ENCODE data around the gene RPL12. TPM values are rescaled to one million over a fixed set of nuclear protein-coding genes. Genes with fewer than 3 reads are reported as not detected.
A peak's percentile ranks its signal among the peaks of the same experiment; 100 is the strongest.

The RPL12 gene
- total RNA-seq, 2 experiments from 2014 or later = 1,251 to 1,331 TPM

DNA sequence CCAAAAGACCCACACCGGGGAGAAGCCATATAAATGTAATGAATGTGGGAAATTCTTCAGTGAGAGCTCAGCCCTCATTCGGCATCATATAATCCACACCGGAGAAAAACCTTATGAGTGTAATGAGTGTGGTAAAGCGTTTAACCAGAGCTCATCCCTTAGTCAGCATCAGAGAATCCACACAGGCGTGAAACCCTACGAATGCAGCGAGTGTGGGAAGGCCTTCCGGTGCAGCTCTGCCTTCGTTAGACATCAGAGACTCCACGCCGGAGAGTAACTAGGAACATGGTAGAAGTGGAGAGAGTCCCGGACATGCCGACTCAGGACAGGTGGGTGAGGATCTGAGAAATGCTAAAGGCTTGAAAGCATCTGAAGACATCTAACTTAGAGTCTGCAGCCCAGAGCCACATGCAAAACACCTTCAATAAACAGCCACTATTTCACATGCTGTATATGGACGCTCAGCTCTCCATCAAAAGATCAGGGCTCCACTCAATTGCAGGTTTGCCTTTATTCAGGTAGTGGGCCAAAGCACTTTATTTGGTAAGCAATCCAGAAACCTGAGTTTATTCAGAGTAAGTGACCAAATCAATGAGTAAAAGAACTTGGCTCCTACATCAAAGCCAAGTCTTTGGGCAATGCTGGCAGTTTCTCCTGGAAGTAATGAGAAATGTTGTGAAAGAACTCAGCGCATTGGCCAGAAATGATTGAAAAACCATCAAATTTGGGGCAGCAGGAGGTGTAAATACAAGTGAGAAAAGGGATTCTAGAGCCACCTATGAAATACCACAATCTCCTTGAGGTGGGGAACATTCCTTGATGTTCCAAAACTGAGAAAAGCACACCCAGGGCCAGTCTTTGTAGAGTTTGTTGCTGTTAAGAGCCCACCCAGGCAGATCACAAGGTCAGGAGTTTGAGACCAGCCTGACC is 6.0 kb downstream of the RPL12 start:
- Mint-ChIP-seq H3K36me3 (peaks cover 94% of the 10 kb centered on the region), H3K4me1 (peaks cover 29% of the 10 kb centered on the region), H3K9me3 (ENCODE audit: low read depth) (peaks cover 12% of the 10 kb centered on the region), H3K4me3 (no peak overlapping the region), H3K27me3 (no peaks in the 10 kb centered on the region), H3K27ac (peak overlapping the region; percentile 13)
- DNase-seq (no peak), ATAC-seq (no peak)
- CTCF ChIA-PET = no interaction called here

DNA sequence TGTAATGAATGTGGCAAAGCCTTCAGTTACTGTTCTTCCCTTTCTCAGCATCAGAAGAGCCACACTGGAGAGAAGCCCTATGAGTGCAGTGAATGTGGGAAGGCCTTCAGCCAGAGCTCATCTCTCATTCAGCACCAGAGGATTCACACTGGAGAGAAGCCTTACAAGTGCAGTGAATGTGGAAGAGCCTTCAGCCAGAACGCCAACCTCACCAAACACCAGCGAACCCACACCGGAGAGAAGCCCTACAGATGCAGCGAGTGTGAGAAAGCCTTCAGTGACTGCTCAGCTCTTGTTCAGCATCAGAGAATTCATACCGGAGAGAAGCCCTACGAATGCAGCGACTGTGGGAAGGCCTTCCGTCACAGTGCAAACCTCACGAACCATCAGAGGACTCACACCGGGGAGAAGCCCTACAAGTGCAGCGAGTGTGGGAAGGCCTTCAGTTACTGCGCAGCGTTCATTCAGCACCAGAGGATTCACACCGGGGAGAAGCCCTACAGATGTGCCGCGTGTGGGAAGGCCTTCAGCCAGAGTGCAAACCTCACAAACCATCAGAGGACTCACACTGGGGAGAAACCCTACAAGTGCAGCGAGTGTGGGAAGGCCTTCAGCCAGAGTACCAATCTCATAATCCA is 6.8 kb downstream of the RPL12 start:
- no peak overlapping the region for H3K4me3 Mint-ChIP-seq
- no peaks in the 10 kb centered on the region for H3K27me3 Mint-ChIP-seq
- H3K36me3 Mint-ChIP-seq = peaks cover 93% of the 10 kb centered on the region
- CTCF ChIA-PET = interaction anchor here (0.7 kb wide), 2 partner anchors 13 to 589 kb away, joined by 4 read pairs; no protein-coding TSS in a partner anchor
- DNase-seq (no peak), ATAC-seq (no peak)
- peaks cover 12% of the 10 kb centered on the region for H3K9me3 Mint-ChIP-seq (ENCODE audit: low read depth)
- H3K27ac Mint-ChIP-seq = no peak overlapping the region
- peaks cover 22% of the 10 kb centered on the region for H3K4me1 Mint-ChIP-seq

DNA sequence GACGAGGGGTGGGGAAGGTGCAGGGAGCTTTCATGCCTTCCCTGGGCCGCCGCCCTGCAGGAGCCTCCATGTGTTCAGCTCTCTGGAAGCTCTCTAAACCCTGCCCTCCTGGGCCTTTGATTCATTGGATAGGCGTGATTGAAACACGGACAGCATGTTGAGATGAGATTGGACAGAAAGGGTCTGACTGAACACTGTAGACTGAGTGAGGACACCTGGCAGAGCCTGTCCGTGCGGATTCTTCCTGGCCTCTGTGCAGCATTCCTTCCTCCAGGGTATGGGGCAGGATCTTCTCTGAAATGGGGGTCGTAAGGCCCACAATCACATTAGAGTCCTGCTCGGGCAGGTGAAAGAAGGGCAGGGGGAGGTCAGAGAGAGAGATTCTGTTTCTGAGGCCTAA is 12.8 kb downstream of the RPL12 start:
- H3K27me3 Mint-ChIP-seq = no peaks in the 10 kb centered on the region
- no peak overlapping the region for H3K27ac Mint-ChIP-seq
- no peaks in the 10 kb centered on the region for H3K9me3 Mint-ChIP-seq (ENCODE audit: low read depth)
- no peak overlapping the region for H3K4me3 Mint-ChIP-seq
- H3K36me3 Mint-ChIP-seq = peaks cover 77% of the 10 kb centered on the region
- peaks cover 16% of the 10 kb centered on the region for H3K4me1 Mint-ChIP-seq
- CTCF ChIA-PET = interaction anchor here (0.6 kb wide), 1 partner anchor 492 kb away, joined by 3 read pairs; no protein-coding TSS in a partner anchor
- ATAC-seq (no peak), DNase-seq (no peak)

DNA sequence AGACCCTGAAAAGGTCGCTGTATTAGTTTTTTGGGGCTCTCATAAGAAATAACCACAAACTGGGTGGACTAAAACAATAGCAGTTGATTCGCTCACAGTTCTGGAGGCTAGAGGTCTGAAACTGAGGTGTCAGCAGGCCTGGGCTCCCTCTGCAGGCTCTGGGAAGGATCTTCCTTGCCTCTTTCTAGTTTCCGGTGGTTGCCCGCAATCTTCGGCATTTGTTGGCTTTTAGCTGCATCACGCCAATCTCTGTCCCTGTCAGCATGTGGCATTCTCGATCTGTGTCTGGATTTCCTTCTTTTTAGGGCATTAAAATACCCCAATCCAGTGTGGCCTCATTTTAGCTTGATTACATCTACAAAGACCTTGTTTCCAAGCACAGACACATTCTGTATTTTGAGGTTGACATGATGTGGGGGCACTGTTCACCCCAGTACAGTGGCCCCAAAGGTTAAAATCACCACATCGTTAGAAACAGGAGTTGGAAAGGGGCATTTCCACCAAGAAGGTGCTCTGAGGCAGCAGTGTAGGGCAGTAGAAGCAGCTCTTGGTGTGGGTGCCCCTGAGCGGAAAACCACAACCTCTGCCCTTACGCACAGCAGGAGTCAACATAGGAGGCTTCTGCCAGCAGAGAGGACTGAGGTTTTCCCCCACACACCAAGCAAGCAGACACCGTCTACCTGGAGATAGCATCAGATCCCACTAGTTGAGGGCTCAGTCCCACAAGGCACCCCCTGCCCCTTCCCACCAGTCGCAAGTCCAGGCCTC is 13.5 kb downstream of the RPL12 start:
- H3K36me3 Mint-ChIP-seq = peaks cover 75% of the 10 kb centered on the region
- peak overlapping the region; percentile 66 for H3K27ac Mint-ChIP-seq
- H3K4me1 Mint-ChIP-seq = peaks cover 16% of the 10 kb centered on the region
- no peaks in the 10 kb centered on the region for H3K9me3 Mint-ChIP-seq (ENCODE audit: low read depth)
- CTCF ChIA-PET = no interaction called here
- ATAC-seq = peak; percentile 59
- H3K27me3 Mint-ChIP-seq = no peaks in the 10 kb centered on the region
- no peak overlapping the region for H3K4me3 Mint-ChIP-seq
- peak; percentile 60 for DNase-seq

DNA sequence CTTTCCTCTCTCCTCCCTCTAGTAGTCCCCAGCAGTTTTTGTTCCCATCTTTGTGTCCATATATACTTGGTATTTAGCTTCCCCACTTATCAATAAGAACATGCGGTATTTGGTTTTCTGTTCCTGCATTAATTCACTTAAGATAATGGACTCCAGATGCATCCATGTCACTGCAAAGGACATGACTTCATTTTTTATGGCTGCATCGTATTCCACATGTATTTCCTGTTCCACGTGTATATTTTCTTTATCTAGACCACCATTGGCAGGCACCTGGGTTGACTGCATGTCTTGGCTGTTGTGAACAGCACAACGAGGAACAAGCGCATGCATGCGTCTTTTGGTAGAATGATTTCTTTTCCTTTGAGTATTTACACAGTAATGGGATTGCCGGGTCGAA is 20.8 kb downstream of the RPL12 start:
- CTCF ChIA-PET = no interaction called here
- Mint-ChIP-seq H3K4me1 (peaks cover 33% of the 10 kb centered on the region), H3K27me3 (no peaks in the 10 kb centered on the region), H3K9me3 (ENCODE audit: low read depth) (no peaks in the 10 kb centered on the region), H3K36me3 (peaks cover 60% of the 10 kb centered on the region), H3K27ac (no peak overlapping the region), H3K4me3 (no peak overlapping the region)
- DNase-seq = no peak
- no peak for ATAC-seq

DNA sequence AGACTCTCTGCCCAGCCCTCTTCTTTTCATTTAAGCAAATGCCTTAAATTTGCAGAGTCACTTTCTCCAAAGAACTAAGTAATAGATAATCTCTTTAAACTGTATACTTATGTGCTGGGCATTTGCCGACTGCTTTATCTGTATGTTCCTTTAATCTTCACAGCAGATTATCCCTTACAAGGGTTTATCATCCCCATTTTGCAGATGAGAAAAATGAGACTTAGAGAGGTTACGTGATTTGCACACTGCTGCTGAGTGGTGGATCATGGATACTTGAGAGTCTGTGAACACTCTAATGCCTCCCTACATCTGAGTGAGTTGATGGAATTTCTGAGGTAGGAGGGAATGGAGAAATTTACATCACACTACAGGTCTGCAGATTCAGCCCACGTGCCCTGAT is 22.9 kb downstream of the RPL12 start:
- peaks cover 41% of the 10 kb centered on the region for H3K4me1 Mint-ChIP-seq
- H3K36me3 Mint-ChIP-seq = peaks cover 46% of the 10 kb centered on the region
- no peaks in the 10 kb centered on the region for H3K27me3 Mint-ChIP-seq
- ATAC-seq (no peak), DNase-seq (no peak)
- H3K4me3 Mint-ChIP-seq = no peak overlapping the region
- CTCF ChIA-PET = no interaction called here
- peak overlapping the region; percentile 31 for H3K27ac Mint-ChIP-seq
- no peaks in the 10 kb centered on the region for H3K9me3 Mint-ChIP-seq (ENCODE audit: low read depth)

DNA sequence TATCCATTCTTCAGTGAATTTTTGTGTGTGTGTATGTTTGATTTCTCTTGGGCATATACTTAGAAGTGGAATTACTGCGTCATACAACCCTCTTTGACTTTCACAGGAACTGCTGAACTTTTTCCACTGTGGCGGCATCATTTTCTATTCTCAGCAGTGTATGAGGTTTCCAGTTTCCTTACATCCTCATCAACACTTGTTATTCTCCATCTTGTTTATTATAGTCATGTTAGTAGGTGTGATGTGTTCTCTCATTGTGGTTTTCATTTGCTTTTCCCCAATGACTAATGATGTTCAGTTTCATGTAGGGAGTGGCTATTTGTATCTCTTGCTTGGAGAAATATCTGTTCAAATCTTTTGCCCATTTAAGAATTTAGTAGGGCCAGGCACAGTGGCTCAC is 24.4 kb downstream of the RPL12 start:
- no peaks in the 10 kb centered on the region for H3K9me3 Mint-ChIP-seq (ENCODE audit: low read depth)
- CTCF ChIA-PET = interaction anchor here (0.7 kb wide), 1 partner anchor 479 kb away, joined by 3 read pairs; no protein-coding TSS in a partner anchor
- H3K27me3 Mint-ChIP-seq = no peaks in the 10 kb centered on the region
- peaks cover 51% of the 10 kb centered on the region for H3K4me1 Mint-ChIP-seq
- peak overlapping the region; percentile 85 for H3K27ac Mint-ChIP-seq
- H3K4me3 Mint-ChIP-seq = peak overlapping the region; percentile 58
- ATAC-seq (peak; percentile 37), DNase-seq (peak; percentile 66)
- H3K36me3 Mint-ChIP-seq = peaks cover 39% of the 10 kb centered on the region

DNA sequence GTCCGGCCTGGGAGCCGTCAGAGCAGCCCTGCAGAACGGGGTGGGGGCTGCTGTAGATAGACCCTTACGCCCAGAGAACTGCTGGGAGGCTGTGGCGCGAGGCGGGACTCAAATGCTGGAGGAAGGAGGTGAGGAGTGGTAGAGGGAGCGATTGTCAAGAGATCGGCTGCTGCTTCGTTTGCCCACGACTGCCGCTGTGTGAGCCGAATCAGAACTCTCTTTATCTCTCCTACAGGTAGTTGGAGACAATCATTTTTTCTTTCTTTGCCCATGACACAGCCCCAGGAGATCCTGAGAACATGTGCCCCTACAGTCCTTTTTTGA is 26.6 kb downstream of the RPL12 start:
- peaks cover 43% of the 10 kb centered on the region for H3K4me1 Mint-ChIP-seq
- CTCF ChIA-PET = interaction anchor here (0.9 to 2.5 kb wide), 9 partner anchors 25 to 484 kb away, joined by 3 to 13 read pairs (median 3); partner anchors contain the start of genes LRSAM1, RPL12, SLC2A8 and TOR2A

DNA sequence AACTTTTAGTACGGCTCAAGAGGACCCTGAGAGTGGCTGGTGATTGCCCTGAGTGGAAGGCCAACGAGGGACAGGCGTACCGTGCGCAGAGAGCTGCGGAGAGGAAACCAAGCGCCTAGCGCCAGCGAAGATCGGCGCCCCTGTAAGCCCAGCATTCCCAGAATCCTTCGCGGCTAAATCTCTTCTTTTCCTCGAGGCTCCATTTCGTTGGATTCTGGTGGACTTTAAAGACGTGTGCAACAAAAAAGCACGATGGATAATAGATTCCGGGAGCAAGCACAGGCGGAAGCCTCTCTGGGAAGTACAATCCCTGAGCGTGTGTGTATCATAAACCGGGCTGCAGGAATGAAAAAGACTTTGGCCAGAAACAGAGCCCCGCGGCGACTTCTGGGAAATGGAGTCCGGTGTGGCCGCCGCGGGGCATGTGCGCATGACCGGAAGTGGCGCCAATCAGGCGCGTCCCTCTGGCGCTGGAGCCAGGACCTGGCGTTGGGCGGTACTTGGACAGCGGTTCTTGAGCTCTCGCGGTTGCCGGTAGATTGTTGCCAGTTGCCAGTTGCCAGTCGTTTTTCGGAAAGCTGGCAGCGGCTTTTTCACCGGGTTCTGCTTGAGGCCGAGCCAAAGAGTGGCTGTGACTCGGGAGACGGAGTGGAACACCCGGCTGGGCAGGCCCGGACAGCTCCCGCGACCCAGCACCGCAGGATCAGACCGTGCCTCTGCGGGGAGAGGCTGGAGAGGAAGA is 27.1 kb downstream of the RPL12 start, which contains the start of gene ZNF79:
Gene ZNF79 (plus strand): TSS at position 449 of the 742 bp plus-strand sequence. CDS start 406 bp downstream, outside the sequence.
- Mint-ChIP-seq H3K4me3 (peak within 1 kb of the TSS; percentile 97), H3K4me1 (peaks cover 43% of the 10 kb centered on the region), H3K27ac (peak within 1 kb of the TSS; percentile 85), H3K36me3 (peaks cover 19% of the 10 kb centered on the region), H3K9me3 (ENCODE audit: low read depth) (no peaks in the 10 kb centered on the region), H3K27me3 (no peaks in the 10 kb centered on the region)
- ATAC-seq (peak; percentile 87), DNase-seq (peak; percentile 96)
- CTCF ChIA-PET = interaction anchor here (0.9 to 2.5 kb wide), 9 partner anchors 26 to 483 kb away, joined by 3 to 13 read pairs (median 3); partner anchors contain the start of genes LRSAM1, RPL12, SLC2A8 and TOR2A

More for the DNA sequence above, 26.6 kb downstream of the RPL12 start:
- Mint-ChIP-seq H3K27me3 (no peaks in the 10 kb centered on the region), H3K9me3 (ENCODE audit: low read depth) (no peaks in the 10 kb centered on the region), H3K36me3 (peaks cover 22% of the 10 kb centered on the region), H3K4me3 (peak overlapping the region; percentile 97), H3K27ac (peak overlapping the region; percentile 85)
- no peak for DNase-seq
- ATAC-seq = peak; percentile 28

DNA sequence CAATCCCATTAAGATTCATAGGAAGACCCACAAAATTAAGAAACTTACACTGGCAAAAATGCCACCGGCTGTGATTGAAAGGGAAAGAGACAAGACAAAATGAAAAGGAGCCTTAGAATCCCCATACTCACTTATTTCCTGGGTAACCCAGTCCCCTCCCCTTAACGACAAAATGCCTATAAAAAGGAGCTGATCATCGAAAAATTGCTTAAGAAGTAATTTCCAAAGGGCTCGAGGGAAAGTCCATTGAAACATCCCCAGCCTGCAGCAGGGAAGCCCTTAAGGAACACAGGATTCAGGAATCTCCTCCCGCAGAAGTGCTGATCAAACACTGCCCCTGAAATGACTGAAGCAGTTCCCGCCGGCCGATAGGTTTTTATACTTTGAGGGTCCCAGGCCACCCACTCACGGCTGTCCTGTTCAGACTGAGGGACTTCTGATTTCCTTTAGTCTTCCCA is 27.7 kb downstream of the RPL12 start:
- no peaks in the 10 kb centered on the region for H3K9me3 Mint-ChIP-seq (ENCODE audit: low read depth)
- CTCF ChIA-PET = interaction anchor here (0.7 to 2.5 kb wide), 7 partner anchors 26 to 483 kb away, joined by 3 to 13 read pairs (median 3); partner anchors contain the start of genes LRSAM1, RPL12, SLC2A8 and TOR2A
- H3K27ac Mint-ChIP-seq = peak overlapping the region; percentile 85
- ATAC-seq = no peak
- H3K27me3 Mint-ChIP-seq = no peaks in the 10 kb centered on the region
- peaks cover 14% of the 10 kb centered on the region for H3K36me3 Mint-ChIP-seq
- no peak for DNase-seq
- H3K4me1 Mint-ChIP-seq = peaks cover 39% of the 10 kb centered on the region
- H3K4me3 Mint-ChIP-seq = peak overlapping the region; percentile 97

DNA sequence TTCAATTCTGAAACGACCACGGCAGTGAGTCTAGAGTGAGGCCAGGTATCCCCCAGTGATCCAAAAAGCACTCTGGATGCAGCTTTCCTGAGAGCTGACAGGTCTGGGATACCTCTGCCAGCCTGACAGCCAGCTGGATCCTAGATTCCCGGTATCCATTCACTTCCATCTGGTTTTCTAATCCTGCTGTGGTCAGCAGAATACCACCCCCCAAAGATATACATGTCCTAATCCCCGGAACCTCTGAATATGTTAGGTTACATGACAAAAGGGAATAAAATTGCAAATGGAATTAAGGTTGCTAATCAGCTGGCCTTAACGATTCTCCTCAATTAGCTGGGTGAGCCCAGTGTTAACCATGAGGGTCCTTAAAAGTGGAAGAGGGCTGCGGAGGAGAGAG is 28.4 kb downstream of the RPL12 start:
- no peaks in the 10 kb centered on the region for H3K9me3 Mint-ChIP-seq (ENCODE audit: low read depth)
- H3K4me3 Mint-ChIP-seq = peak overlapping the region; percentile 97
- no peaks in the 10 kb centered on the region for H3K27me3 Mint-ChIP-seq
- peaks cover 33% of the 10 kb centered on the region for H3K4me1 Mint-ChIP-seq
- ATAC-seq (no peak), DNase-seq (no peak)
- H3K36me3 Mint-ChIP-seq = peaks cover 7% of the 10 kb centered on the region
- peak overlapping the region; percentile 85 for H3K27ac Mint-ChIP-seq
- CTCF ChIA-PET = interaction anchor here (0.7 to 2.5 kb wide), 4 partner anchors 26 to 312 kb away, joined by 3 to 13 read pairs (median 4); partner anchors contain the start of genes LRSAM1, RPL12, SLC2A8 and TOR2A

DNA sequence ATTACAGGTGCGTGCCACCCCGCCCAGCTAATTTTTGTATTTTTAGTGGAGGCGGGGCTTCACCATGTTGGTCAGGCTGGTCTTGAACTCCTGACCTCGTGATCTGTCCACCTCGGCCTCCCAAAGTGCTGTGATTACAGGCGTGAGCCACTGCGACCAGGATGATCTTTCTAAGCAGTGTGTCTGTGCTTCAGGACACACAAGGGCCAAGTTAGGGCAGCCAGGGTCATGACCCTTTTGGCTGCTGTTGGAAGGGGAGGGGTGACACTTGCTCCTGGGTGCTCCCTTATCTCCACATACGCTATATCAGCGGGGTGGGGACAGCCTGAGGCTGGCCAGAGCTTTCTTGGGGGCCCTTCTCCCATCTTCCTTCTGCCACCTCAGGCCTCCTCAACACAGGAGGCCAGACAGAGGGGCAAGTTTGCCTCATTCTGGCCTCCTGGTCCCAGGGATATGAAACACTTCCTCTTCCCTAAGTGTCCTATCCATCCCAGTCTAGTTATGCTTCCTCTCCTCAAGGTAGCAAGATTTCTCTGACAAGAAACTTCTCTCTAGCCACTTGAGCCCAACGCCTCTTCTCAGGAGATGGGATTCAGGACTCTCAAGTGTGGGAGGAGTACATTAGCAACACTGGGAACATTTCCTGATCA is 28.9 kb downstream of the RPL12 start:
- Mint-ChIP-seq H3K27ac (no peak overlapping the region), H3K36me3 (peaks cover 6% of the 10 kb centered on the region), H3K4me1 (peaks cover 33% of the 10 kb centered on the region), H3K27me3 (no peaks in the 10 kb centered on the region), H3K4me3 (peak overlapping the region; percentile 97), H3K9me3 (ENCODE audit: low read depth) (no peaks in the 10 kb centered on the region)
- DNase-seq = no peak
- ATAC-seq = no peak
- CTCF ChIA-PET = interaction anchor here (1.5 to 2.2 kb wide), 2 partner anchors 25 to 30 kb away, joined by 4 to 13 read pairs; partner anchors contain the start of gene SLC2A8

All from activated CD8-positive, alpha-beta memory T cell treated with anti-CD3 and anti-CD28 coated beads, Interleukin-2, amount 10 ng/mL, durations not matched to agents 7 days and 5 days (primary cell).